Central memory CD8-positive, alpha-beta T cell (primary cell): ENCODE measurements around the gene NCS1.

ENCODE experiments used
- ATAC-seq: fragments of 150-1000 bp; cut with Tn5 transposase; replicated peaks from 2 replicates; pipeline ENCODE4 v1.10.0; 2022; ENCODE audit warnings: mild to moderate bottlenecking, moderate FRiP score, moderate number of reproducible peaks; ENCODE audit not compliant: poor library complexity, severe bottlenecking; ENCODE audit errors: extremely low read depth
- DNase-seq, 2 donors: peaks; one replicate each; pipeline ENCODE4 v3.0.0; 2021; ENCODE audit warnings: low spot score in 2 of 2
- H3K27ac Mint-ChIP-seq: one replicate; pipeline ENCODE4 v1.8.0; 2022; ENCODE audit warnings: low read depth, mild to moderate bottlenecking, moderate library complexity, mixed read lengths
- H3K27me3 Mint-ChIP-seq: one replicate; pipeline ENCODE4 v1.8.0; 2022; ENCODE audit warnings: mixed read lengths
- H3K36me3 Mint-ChIP-seq: one replicate; pipeline ENCODE4 v1.8.0; 2022; ENCODE audit warnings: mild to moderate bottlenecking, moderate library complexity, mixed read lengths; ENCODE audit not compliant: insufficient read depth
- H3K4me1 Mint-ChIP-seq: one replicate; pipeline ENCODE4 v1.8.0; 2022; ENCODE audit warnings: mixed read lengths
- H3K4me3 Mint-ChIP-seq: one replicate; pipeline ENCODE4 v1.8.0; 2022; ENCODE audit warnings: mild to moderate bottlenecking, moderate library complexity, mixed read lengths
- H3K9me3 Mint-ChIP-seq: one replicate; pipeline ENCODE4 v1.8.0; 2022; ENCODE audit warnings: mixed read lengths

NCS1 gene

DNA sequence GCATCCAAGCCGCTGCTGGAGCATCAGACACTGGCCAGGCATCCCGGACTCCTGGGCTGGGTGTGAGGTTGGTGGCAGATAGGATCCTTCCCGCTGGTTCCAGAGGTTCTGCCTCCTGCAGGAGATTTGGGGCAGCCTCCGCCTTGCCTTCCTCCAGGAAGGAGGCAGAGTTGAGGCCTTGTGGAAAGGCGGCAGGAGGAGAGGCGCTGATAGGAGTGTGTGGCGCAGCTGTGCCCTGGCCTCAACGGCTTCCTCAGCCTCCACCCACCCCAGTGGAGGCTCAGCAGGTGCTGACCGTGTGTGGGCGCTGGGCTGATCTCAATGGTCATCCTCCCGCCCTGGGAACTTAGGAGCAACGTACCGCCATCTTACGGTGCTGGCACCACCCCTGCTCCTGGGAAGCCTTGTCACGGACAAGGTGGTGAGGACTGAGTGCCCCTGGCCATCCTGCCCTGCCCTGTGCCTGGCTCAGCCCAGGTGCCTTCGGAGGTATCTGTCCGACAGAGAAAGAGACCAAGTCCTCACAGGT, 10.2 kb downstream of the NCS1 start:
- Mint-ChIP-seq H3K4me3 (no peak overlapping the region), H3K4me1 (no peaks in the 10 kb centered on the region), H3K27me3 (no peaks in the 10 kb centered on the region), H3K36me3 (no peaks in the 10 kb centered on the region), H3K27ac (no peak overlapping the region), H3K9me3 (no peaks in the 10 kb centered on the region)
- no peak for DNase-seq
- no peak for ATAC-seq

DNA sequence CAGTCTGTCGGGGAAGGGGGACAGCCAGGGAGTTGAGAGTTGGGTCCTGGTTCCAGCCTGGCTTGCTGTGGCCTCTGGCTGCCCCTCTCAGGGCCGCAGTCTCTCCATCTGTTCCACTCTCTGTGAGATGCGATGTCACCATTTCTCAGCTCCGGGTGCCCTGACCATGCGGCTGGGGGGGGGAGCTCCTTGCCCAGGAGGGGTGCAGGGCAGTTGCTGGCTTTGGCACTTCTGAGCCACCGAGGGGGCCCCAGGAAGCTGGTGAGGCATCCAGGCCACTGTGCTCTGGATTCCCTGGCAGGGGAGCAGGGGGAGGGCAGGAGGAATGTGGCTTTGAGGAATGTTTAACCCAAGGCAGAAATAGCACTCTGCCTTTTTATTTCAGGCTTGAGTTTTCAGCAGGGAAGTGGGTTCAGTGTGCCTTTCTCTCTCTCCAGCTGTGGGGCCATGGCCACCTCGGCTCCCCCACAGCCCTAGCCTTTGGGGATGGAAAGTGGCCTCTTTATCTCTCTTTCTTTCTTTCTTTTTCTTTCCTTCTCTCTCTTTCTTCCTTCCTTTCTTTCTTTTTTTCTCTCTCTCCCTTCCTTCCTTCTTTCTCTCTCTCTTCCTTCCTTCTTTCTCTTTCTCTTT, 11.0 kb downstream of the NCS1 start:
- no peaks in the 10 kb centered on the region for H3K9me3 Mint-ChIP-seq
- H3K4me1 Mint-ChIP-seq, result no peaks in the 10 kb centered on the region
- ATAC-seq (no peak), DNase-seq (no peak)
- H3K4me3 Mint-ChIP-seq, result no peak overlapping the region
- no peak overlapping the region for H3K27ac Mint-ChIP-seq
- no peaks in the 10 kb centered on the region for H3K36me3 Mint-ChIP-seq
- H3K27me3 Mint-ChIP-seq, result no peaks in the 10 kb centered on the region

GRCh38 chr9:130185017-130185416, 12.8 kb downstream of the NCS1 start:
- Mint-ChIP-seq H3K27me3 (no peaks in the 10 kb centered on the region), H3K9me3 (no peaks in the 10 kb centered on the region), H3K36me3 (no peaks in the 10 kb centered on the region), H3K4me1 (no peaks in the 10 kb centered on the region), H3K27ac (no peak overlapping the region), H3K4me3 (no peak overlapping the region)
- DNase-seq, result no peak
- no peak for ATAC-seq

- H3K36me3 Mint-ChIP-seq, result no peaks in the 10 kb centered on the region
- H3K4me1 Mint-ChIP-seq, result no peaks in the 10 kb centered on the region
- H3K9me3 Mint-ChIP-seq, result no peaks in the 10 kb centered on the region
- H3K4me3 Mint-ChIP-seq, result no peak overlapping the region
- no peak overlapping the region for H3K27ac Mint-ChIP-seq
- DNase-seq (no peak), ATAC-seq (no peak)
- no peaks in the 10 kb centered on the region for H3K27me3 Mint-ChIP-seq
Observed at GRCh38 chr9:130185490-130186031, 13.4 kb downstream of the NCS1 start.

- no peak for ATAC-seq
- DNase-seq, result no peak
- Mint-ChIP-seq H3K27ac (no peak overlapping the region), H3K9me3 (no peaks in the 10 kb centered on the region), H3K4me1 (no peaks in the 10 kb centered on the region), H3K36me3 (no peaks in the 10 kb centered on the region), H3K27me3 (no peaks in the 10 kb centered on the region), H3K4me3 (no peak overlapping the region)
Observed at GRCh38 chr9:130186051-130186450, 13.8 kb downstream of the NCS1 start.

DNA sequence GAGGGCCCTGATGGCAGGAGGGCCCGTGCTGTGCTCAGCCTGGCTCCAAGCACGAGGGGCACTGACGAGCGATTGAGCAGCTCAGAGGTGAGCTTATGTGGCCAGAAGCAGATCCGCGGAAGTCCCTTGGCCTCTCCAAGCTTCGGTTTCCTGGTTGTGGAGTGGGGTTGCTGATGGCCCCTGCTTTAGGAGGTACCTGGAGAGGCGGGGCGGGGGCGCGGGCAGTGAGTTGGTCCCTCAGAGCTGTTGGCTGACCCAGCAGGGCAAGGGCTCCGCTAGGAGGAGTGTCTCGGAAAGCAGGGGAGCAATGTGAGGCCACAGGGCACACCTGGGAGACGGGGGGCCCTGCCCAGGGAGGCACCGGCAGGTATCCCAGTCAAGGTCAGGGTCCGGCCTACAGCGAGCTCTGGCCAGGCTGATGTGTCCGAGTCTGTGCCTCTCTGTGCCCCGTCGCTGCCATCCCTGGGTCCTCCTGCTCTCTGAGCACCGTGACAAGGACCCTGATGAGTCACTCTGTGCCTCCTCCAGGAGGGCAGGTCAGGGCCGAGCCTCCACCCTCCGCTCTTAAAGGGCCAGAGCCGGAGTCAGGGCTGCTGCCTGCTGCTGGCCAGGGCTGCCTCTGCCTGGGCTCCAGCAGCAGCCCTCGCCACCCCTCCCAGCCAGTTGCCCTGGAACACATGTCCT, 14.8 kb downstream of the NCS1 start:
- no peaks in the 10 kb centered on the region for H3K4me1 Mint-ChIP-seq
- no peak overlapping the region for H3K4me3 Mint-ChIP-seq
- H3K36me3 Mint-ChIP-seq, result no peaks in the 10 kb centered on the region
- peaks cover 1% of the 10 kb centered on the region for H3K27me3 Mint-ChIP-seq
- ATAC-seq, result no peak
- no peak for DNase-seq
- no peaks in the 10 kb centered on the region for H3K9me3 Mint-ChIP-seq
- no peak overlapping the region for H3K27ac Mint-ChIP-seq

DNA sequence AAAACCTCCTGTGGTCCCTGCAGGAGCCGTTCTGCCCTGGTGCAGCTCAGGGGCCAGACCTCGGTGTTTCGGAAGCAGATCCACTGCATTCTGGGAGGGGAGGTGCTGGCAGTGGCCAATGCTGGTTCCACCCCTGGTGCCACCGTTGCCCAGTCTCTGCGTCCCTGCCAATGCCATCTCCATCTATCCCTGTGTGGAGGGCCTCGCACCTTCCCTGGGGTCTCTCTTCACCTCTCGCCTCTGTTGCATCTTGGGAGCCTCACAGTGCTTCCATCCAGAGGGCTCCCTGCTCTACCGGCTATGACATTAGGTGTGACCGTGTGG, 15.3 kb downstream of the NCS1 start:
- ATAC-seq (no peak), DNase-seq (no peak)
- Mint-ChIP-seq H3K4me3 (no peak overlapping the region), H3K27ac (no peak overlapping the region), H3K36me3 (no peaks in the 10 kb centered on the region), H3K4me1 (no peaks in the 10 kb centered on the region), H3K27me3 (peaks cover 6% of the 10 kb centered on the region), H3K9me3 (no peaks in the 10 kb centered on the region)

DNA sequence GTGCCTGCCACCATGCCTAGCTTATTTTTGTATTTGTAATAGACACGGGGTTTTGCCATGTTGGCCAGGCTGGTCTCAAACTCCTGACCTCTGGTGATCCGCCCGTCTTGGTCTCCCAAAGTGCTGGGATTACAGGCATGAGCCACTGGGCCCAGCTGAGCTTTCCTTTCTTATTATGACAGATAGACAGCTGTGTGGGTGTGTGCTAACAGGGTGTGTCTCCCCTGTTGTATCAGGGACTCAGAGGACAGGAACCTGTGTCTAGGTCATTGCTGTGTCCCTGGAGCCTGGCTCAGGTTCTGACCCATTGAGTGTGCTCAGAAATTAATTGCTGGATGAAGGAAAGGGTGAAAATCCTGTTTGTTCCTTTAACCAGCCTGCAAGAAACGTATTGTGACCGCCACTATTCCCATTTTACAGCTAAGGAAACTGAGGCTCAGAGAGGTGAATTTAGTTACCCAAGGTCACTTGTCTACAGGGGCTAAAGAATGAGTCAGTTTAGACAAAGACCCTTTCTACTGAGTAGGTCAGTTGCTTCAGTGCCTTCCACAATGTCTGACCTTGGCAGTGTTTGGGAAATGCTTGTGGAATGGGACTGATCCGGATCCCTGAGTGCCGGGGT, 16.8 kb downstream of the NCS1 start:
- peaks cover 18% of the 10 kb centered on the region for H3K27me3 Mint-ChIP-seq
- H3K36me3 Mint-ChIP-seq, result no peaks in the 10 kb centered on the region
- H3K4me1 Mint-ChIP-seq, result no peaks in the 10 kb centered on the region
- ATAC-seq (no peak), DNase-seq (no peak)
- no peaks in the 10 kb centered on the region for H3K9me3 Mint-ChIP-seq
- no peak overlapping the region for H3K27ac Mint-ChIP-seq
- no peak overlapping the region for H3K4me3 Mint-ChIP-seq

GRCh38 chr9:130189840-130190239, 17.6 kb downstream of the NCS1 start:
- no peak overlapping the region for H3K27ac Mint-ChIP-seq
- no peaks in the 10 kb centered on the region for H3K9me3 Mint-ChIP-seq
- H3K27me3 Mint-ChIP-seq, result peaks cover 18% of the 10 kb centered on the region
- no peaks in the 10 kb centered on the region for H3K4me1 Mint-ChIP-seq
- no peak for DNase-seq
- no peak for ATAC-seq
- no peak overlapping the region for H3K4me3 Mint-ChIP-seq
- H3K36me3 Mint-ChIP-seq, result no peaks in the 10 kb centered on the region

- Mint-ChIP-seq H3K27me3 (peaks cover 18% of the 10 kb centered on the region), H3K36me3 (no peaks in the 10 kb centered on the region)
- ATAC-seq, result no peak
Observed at GRCh38 chr9:130191068-130191748, 19.0 kb downstream of the NCS1 start.

GRCh38 chr9:130191749-130192120, 19.5 kb downstream of the NCS1 start:
- H3K9me3 Mint-ChIP-seq, result no peaks in the 10 kb centered on the region
- H3K27ac Mint-ChIP-seq, result no peak overlapping the region
- H3K36me3 Mint-ChIP-seq, result no peaks in the 10 kb centered on the region
- H3K4me3 Mint-ChIP-seq, result no peak overlapping the region
- no peaks in the 10 kb centered on the region for H3K4me1 Mint-ChIP-seq
- no peak for ATAC-seq
- no peak for DNase-seq
- H3K27me3 Mint-ChIP-seq, result peaks cover 18% of the 10 kb centered on the region

More at GRCh38 chr9:130191068-130191748, 19.0 kb downstream of the NCS1 start:
- Mint-ChIP-seq H3K9me3 (no peaks in the 10 kb centered on the region), H3K4me3 (no peak overlapping the region), H3K4me1 (no peaks in the 10 kb centered on the region), H3K27ac (no peak overlapping the region)
- DNase-seq, result no peak

DNA sequence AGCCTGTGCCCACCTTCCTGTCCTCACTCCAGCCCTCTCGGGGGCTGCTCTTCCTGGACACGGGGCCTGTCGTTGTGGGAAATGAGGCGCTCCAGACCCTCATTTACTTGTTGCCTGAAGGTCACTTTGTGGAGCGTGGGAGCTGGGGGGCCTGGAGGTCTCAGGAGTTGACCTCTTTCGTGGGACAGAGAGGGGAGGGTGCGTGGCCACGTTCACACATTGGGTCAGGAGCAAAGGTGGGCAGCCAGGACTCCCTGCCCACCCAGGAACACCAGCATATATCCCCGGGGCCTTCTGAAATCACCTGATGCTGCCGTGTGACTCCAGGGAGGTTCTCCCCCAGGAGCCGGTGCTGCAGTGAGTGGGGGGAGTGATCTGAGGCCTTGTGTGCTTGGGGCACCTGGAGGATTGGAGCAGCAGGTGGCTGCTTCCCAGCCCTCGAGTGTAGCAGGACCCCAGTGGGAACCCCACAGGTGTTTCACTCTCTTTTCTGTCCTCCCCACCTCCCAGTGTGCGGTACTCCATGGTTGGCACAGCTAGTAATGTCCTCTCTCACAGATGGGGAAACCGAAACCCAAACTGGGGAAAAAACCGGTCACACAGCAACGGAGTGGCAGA, 20.3 kb downstream of the NCS1 start:
- Mint-ChIP-seq H3K4me3 (no peak overlapping the region), H3K9me3 (no peaks in the 10 kb centered on the region), H3K4me1 (no peaks in the 10 kb centered on the region), H3K36me3 (no peaks in the 10 kb centered on the region), H3K27me3 (peaks cover 18% of the 10 kb centered on the region), H3K27ac (no peak overlapping the region)
- no peak for DNase-seq
- no peak for ATAC-seq
